HFF-Myc (cell line): ENCODE results near the gene XPR1.

Experiments used
- DNase-seq: peaks from one replicate; pipeline ENCODE4 v3.0.0-alpha.2; 2011; ENCODE audit warnings: low read depth; ENCODE audit errors: extremely low read depth
- H3K4me3 ChIP-seq: replicated peaks from 2 replicates; pipeline ENCODE4 v1.5.1; 2011; ENCODE audit warnings: low read depth, mild to moderate bottlenecking, control low read depth, low read length
- TF ChIP-seq, protein P1 (sequence below): IDR thresholded peaks from 2 replicates; pipeline ENCODE4 v1.5.1; 2012; ENCODE audit warnings: mild to moderate bottlenecking, low read depth, low read length, control low read depth; ENCODE audit errors: missing control alignments

The XPR1 gene

DNA sequence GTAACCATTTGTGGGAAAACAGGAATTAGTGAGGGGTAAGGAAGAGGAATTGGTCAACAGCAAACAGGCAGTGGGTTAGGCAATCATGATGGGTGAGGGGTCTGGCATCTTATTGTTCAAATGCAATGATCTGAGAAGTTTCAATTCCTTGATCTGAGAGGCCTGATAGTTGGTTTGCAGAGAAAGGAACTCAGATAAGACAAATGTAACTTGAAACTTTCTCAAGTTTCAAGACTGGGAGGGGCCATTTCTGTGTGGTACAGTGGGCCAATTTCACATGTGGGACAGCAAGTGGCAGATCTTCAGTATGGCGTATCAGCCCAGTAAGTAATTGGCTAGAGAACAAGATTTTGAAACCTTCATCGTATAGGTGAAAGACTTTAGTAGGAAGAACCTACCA lies 102.5 kb downstream of the XPR1 start:
- DNase-seq = no peak
- H3K4me3 ChIP-seq = no peak overlapping the region
- TF ChIP-seq, protein P1, sequence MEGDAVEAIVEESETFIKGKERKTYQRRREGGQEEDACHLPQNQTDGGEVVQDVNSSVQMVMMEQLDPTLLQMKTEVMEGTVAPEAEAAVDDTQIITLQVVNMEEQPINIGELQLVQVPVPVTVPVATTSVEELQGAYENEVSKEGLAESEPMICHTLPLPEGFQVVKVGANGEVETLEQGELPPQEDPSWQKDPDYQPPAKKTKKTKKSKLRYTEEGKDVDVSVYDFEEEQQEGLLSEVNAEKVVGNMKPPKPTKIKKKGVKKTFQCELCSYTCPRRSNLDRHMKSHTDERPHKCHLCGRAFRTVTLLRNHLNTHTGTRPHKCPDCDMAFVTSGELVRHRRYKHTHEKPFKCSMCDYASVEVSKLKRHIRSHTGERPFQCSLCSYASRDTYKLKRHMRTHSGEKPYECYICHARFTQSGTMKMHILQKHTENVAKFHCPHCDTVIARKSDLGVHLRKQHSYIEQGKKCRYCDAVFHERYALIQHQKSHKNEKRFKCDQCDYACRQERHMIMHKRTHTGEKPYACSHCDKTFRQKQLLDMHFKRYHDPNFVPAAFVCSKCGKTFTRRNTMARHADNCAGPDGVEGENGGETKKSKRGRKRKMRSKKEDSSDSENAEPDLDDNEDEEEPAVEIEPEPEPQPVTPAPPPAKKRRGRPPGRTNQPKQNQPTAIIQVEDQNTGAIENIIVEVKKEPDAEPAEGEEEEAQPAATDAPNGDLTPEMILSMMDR = no peak

DNA sequence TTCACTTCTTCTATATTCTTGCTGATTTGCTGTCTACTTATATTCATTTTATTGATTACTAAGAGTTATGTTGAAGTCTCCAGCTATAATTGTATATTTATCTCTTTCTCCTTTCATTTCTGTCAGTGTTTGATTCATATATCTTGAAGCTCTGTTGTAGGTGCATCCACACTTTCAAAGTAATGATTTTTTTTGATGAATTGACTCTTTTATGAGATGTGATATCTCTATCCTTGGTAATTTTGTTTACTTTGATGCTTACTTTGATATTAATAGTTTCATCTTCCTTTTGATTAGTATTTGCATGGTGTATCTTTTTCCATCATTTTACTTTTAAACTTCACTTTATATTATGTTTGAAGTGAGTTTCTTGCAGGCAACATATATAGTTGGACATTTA lies 110.8 kb downstream of the XPR1 start:
- DNase-seq = no peak
- TF ChIP-seq, protein P1 = no peak

DNA sequence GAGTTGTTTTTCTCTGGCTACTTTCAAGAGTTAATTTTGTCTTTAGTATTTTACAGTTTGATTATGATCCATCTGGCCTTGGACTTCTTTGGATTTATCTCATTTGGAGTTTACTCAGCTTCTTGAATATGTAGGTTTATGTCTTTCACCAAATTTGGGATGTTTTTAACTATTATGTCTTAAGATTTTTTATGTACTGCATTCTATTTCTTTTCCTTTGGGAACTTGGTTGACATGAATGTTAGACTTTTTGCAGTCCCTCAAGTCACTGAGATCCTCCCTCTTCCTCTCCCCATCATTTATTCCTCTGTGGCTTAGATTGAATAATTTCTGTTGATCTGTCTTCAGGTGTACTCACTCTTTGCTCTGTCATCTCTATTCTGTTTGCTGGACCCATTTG lies 112.0 kb downstream of the XPR1 start:
- TF ChIP-seq, protein P1 = no peak
- DNase-seq = no peak
- H3K4me3 ChIP-seq = no peak overlapping the region

More for the DNA sequence above, 110.8 kb downstream of the XPR1 start:
- H3K4me3 ChIP-seq = no peak overlapping the region

DNA sequence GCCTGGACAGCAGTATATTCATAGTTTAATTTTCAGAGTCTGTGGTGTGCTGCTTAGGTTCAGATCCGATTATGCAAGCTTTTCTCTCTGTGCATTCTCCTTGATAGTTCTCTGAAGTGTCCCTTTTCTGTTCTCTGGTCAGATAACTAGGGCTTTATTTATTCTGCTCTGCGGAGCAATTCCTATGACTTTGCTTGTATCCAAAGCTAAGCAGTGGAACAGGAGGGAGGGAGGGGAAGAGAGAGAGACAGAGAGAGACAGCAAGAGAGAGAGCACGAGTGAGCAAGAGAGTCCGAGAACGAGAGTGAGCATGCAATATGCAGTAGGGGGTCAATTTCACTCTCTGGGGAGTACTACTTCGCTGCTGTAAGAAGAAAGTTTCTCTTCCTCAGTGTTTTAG lies 113.3 kb downstream of the XPR1 start:
- DNase-seq = no peak
- TF ChIP-seq, protein P1 = no peak
- no peak overlapping the region for H3K4me3 ChIP-seq

DNA sequence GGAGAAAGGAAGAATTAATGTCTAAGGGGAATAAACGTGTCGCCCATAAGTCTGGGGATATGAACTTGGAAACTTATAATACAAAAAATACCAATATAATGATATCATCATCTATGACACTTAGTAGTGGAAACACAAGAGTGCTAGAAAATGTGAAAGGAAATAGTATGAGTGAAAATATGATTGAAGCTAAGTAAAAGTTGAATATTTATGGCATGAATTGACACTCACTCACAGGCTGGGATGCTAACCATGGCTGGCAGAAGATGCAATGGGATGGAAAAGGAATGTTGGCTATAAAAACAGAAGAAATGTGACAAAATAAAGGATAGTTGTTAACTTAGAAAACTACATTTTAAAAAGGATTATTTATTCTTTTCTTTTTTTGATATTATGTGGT lies 120.1 kb downstream of the XPR1 start:
- H3K4me3 ChIP-seq = no peak overlapping the region
- TF ChIP-seq, protein P1 = no peak
- no peak for DNase-seq

DNA sequence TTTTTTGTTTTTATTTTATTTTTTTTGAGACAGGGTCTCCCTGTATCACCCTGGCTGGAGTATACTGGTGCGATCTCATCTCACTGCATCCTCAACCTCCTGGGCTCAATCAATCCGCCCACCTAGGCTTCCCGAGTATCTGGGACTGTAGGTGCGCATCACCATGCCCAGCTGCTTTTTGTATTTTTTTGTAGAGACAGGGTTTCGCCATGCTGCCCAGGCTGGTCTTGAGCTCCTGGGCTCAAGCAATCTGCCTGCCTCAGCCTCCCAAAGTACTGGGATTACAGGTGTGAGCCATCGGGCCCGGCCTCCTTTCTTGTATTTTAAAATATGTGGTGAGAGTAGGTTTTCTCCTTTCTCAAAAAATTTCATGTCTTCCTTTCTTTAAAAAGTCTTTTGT lies 122.6 kb downstream of the XPR1 start:
- no peak overlapping the region for H3K4me3 ChIP-seq
- DNase-seq = no peak
- TF ChIP-seq, protein P1 = no peak

DNA sequence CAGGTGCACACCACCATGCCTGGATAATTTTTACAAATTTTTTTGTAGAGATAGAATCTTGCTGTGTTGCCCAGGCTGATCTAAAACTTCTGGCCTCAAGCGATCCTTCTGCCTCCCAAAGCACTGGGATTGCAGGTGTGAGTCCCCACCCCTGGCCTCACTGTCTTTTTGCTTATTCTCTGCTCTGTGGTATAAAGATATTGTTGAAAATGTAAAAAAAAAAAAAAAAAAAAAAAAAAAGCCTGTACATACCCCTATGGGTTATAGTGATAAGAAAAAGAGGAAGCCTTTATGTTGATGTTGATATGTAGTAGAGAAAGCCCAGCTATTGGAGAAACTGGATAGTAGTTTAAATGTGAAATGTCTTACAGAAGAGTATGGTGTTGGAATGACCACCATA lies 125.8 kb downstream of the XPR1 start:
- no peak overlapping the region for H3K4me3 ChIP-seq
- TF ChIP-seq, protein P1 = no peak
- DNase-seq = no peak
